Fibroblast of the conjunctiva (primary cell): ENCODE results near the gene PADI2.

Source experiments
- DNase-seq: peaks from one replicate; pipeline ENCODE4 v3.0.0-alpha.2; 2010; ENCODE audit warnings: low read depth

The PADI2 gene

DNA sequence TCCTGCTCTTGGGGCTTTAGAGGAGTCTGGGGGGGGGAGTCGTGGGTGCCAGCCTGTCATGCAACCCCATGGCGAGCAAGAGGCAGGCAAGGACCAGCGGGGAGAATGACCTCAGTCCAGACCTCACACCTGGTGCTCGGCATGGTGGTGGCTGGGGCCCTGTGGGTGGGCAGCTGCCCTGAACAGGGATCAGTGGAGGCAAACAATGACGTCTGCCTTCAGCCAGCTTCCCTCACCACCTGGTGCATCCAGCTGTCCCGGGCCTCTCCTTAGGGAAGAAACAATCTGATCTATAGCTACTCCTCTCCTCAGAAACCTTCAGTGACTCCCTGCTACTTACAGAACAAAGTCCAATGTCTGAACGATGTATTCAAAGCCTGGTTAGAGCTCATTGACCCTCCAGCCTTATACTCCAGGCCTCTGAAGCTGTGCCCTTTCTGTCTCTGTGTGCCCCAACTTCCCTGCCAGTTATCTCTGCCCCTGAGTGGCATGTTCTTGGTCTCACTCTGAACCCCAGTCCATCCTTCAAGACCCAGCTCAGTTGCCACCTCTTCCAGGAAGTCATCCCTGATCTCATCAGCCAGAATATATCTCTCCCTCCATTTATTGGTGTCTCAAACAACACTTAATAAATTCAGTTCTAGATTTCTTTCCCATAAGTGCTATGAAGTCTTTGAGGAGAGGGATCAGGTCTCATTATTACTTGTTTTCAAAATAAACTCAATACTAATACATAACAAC, 6.6 kb downstream of the PADI2 start:
- DNase-seq = no peak

DNA sequence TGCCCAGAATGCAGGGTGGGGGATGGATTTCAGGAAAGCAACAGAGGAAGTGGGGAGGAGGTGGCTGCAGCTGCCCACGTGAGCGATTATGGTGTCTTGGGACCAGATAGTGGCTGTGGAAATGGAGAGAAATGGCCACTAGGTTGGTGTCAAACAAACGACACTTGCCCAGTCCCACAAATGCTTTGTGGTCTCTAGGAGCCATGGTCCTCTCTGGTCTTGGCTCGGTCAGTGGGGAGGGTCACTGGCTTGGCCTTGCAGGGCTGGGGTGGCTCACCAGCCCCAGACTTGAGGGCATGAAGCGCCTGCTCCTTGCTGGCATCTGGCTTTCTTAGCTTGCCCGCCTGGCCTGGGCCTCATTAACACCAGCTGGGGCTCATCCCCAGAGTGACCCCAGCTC, 7.2 kb downstream of the PADI2 start:
- DNase-seq = no peak

DNA sequence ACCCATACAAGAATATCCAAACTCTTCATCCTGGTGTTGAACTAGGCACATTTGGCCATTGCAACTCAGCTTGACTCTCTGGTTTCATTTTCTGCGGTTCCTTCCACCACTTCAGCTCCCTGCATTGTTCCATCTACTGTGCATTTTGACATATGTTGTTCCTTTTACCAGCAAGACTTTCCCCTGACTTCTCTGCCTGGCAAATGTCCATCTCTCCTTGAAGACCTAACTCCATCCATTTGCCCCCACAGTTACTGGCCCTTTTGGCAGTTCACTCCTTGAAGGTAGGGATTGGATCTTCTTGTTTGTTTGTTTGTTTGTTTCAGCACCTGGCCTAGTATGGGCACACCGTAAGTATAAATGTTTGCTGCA, 8.7 kb downstream of the PADI2 start:
- DNase-seq = no peak

DNA sequence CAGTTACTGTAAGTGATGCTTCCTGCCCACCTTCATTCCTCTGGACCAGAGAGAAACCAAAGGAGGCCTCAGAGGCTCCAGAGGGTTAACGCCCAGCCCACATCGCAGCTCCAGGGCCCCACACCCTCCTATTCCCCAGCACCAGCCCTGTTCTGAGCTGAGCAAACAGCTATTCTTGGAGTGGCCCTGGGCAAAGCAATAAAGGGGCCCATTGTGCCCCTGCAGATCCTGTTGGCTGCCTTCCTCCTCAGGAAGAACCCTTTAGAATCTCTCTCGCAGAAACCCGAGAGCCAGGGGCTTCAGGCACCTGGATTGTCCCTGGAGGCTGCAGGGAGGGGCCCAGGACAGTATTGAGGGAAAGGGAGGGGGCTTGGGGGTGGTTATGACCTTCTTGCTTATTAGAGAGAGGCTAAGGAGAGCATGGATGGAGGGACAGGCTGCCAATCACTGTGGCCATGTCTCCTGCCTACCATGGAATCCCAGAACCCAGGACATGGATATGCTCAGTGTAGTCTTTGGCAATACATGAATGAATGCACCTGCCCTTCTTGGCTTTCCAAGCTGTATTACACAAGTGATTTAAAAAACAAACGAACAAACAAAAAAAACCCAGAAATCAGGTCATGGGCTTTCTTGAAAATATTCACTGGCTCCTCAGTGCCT, 9.2 kb downstream of the PADI2 start:
- DNase-seq = no peak

DNA sequence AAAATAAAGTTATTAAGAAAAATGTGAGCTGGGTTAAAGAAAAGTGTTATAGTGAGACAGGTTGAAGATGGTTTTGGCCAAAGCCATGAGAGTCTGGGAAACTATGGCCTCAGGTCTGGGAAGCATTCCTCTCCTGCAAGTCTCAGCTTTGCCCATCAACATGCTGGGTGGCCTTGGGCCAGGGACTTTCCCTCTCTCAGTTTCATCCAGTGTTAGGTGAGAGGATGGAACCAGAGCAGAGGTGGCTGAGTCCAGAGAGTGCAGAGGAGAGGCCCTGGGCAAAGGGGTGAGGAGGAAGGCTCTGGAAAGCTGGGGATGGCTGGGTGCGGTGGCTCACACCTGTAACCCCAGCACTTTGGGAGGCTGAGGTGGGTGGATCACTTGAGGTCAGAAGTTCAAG, 10.5 kb downstream of the PADI2 start:
- DNase-seq = no peak

GRCh38 chr1:17108360-17108759, 10.9 kb downstream of the PADI2 start:
- DNase-seq = no peak

DNA sequence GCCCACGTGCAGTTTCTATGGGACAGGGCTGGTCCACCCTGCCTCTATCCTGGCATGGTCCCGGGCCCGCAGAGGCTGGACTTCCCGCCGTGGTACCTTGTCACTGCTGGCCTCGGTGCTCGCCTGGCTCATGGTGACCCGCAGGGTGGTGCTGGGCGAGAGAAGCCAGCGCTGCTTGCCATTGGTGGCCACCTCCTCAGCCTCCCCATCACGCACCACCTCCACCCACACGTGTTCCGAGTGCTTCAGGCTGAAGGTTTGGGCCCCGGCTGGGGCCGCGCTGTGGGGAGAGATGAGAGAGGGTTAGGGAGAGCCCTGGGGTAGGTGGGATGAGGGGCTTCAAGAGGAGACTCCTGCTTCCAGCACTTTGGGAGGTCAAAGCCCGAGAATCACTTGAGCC, 14.5 kb downstream of the PADI2 start:
- no peak for DNase-seq

DNA sequence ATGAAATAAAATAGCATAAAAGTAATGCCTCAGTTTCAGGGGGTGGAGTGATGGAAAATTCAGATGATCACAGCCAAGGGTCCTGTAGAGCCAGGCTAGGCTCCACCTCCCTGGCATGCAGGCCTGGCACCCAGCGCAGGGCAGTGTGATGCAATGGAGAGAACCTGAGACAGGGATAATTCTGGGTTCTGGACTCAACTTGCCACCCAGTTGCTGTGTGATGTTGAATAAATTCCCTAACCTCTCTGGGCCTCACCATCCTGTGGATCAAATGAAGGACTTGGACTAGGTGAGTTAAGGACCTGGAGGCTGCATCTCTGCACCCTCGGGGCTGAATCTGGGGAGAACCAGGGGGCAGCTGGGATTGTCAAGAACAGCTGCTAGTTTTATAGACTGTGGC, 17.0 kb downstream of the PADI2 start:
- DNase-seq = no peak

DNA sequence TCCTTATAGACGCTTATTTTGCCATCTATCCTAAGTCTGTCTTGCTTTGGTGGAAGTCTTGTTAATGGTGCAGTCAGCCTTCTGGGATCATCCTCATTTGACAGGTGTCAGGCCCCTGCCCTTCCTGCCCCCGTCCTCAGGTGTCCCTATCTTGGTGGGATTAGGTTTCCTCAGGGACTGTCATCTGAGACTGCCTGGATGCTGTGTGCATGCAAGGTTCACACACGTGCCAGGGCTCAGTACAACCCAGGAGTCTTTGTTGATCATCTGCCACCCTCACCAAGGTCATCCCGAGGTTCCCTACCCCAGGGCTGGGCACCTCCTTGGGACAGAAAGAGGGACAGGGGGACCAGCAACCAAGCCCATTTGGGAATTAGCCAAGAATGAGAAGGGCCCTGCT, 18.0 kb downstream of the PADI2 start:
- DNase-seq = no peak

DNA sequence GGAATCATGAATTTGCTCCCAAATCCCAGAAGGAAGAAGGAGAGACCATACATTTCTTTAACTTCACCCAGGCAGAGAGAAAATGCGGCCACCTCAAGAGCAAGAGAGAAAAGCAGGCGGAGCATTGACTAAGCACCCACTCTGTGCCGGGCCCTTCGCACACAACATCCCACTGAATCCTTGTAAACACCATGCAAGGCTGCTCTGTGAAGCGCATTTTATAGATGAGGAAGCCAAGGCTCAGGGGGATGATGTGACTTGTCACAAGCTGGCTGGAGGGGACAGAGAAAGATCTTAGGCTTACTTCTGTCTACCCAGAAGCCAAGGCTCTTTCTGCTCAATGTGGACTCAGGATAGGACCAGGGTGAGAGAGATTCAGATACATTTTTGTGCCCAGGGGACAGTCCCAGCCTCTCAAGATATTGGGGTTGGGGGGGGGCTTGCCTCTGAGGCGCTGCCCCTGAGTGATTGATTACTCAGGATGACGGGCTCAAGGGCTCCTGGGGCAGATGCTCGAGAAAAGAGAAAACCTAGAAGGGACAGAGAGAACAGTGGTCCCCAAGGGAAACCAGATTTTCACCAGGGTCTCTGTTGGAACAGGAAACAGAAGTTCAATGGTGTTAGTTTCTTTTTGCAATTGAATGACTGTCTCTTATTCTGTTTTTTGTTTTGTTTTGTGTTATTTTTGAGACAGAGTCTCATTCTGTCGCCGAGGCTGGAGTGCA, 19.5 kb downstream of the PADI2 start:
- no peak for DNase-seq

DNA sequence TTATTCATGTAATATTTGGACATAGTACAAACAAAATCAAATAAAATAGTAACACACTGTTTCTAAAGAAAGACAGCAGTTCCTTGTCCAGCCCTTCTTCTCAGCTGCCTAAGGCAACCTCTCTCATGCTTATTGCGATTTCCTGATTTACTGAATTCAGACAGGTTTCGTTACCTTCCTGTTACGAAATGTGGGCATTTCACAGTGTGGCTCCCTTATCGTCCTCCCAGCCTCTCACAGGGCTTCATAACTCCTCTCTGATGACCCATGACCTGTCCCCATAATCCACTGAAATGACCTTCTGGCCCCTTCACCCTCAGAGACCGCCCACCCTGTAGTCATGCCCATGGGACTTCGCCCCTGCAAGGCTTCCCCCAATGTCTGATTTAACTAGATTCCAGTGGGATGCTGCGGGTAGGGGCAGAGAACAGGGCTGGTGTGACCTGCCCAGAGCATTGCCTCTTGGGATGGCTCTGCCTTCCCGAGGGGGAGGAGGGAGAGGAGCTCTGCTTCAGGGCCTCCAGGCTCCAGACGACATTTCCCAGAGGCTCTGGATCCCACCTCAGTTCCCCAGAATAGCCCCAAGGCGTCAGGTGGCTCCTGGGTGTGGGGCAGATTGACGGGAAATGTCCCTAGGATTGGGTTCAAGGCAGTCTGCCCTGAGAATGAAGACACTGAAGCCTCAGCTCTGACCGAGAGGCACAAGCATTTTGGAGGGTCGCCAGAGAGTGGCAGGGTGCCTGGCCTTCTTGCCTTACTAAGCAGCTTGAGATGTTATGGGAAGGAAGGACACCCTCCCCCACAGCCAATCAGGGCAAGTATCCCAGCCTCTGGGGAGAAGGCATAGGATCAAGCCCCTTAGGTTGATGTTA, 20.6 kb downstream of the PADI2 start:
- DNase-seq = no peak

DNA sequence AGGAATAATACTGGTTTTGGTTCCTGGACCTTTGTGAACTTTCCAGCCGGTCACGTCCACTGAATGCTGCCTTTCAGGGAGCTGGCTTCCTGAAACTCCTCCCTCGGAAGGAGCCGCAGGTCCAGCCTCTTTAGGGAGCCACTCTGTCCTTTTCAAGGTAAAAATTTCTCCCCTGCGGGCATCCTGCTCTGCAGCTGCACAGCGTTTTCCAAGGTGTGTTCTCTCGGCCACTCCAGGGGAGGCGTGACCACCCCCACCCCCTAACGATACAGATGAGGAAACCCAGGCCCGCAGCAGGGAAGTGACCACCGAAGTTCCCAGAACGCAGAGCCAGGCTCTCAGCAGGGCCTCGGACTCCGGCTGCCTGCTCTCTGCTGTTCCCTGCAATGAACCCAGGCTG, 21.5 kb downstream of the PADI2 start:
- no peak for DNase-seq

DNA sequence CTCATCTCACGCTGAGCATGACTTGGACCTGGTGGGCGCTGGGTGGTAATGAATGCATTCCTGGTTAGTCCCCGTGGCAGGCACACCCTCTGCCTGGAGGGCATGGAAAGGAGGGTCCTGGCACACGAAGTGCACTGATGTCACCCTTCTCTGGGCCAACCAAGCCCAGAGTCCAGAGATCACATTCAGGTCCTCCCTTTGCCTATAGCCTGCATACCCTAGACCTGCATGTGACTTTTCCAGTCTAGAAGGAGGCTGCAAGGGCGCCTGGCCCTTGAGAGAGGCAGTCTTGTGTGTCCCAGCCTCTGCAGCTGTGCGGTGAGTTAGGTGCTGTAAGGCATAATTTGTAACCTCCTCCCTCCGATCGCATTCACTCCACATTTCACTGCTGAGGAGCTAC, 22.1 kb downstream of the PADI2 start:
- no peak for DNase-seq

DNA sequence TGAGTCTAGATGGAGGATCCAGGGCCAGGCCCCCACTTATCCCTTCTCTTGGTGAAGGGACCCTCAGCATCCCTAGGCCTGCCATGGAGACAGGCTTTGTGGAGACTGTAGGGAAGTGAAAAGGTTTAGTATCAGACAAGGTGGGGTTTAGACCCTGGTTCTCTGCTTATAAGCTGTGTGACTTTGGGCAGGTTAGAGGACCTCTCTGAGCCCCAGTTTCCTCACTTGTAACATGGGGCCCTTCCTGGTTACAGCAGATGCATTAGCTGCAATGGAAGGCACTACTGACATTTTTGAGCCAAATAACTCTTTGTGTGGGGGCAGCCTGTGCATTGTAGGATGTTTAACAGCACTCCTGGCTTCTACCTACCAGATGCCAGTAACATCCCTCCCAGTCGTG, 22.7 kb downstream of the PADI2 start:
- DNase-seq = no peak

DNA sequence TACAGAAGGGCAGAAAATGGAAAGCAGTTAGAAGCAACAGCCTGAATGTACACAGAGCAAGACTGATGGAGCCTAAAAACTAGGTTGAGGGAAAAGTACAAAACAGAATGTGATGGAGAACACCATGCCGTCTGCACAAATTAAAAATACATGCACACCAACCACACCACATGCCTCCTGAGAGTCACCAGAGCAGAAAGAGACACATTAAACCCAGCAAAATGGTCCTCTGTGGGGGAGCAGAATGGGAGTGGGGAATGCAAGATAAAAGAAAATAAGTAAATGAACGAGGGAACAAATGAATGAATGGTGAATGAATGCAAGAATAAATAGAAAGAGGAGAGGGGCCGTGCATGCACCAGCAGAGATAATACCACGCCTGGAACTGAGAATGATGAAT, 24.1 kb downstream of the PADI2 start:
- no peak for DNase-seq

GRCh38 chr1:17094664-17095063, 24.6 kb downstream of the PADI2 start:
- DNase-seq = no peak

GRCh38 chr1:17093822-17094393, 25.3 kb downstream of the PADI2 start:
- no peak for DNase-seq

DNA sequence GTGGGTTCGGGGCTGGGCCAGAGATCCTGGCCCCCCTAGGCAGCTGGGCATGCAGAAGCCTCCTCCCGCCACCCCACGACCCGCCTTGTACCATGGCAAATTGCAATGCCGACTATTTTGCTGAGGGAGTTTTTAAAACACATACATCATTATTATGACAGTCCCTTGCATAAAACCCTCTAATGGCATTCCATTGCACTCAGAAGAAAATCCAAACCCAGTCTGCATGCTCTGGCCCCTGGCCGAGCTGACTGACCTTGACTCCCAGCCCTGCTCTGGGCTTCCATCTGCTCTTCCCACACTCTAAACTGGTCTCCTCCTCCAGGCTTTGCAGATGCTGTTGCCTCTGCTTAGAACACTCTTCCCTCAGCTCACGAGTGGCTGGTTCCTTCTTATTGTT, 28.0 kb downstream of the PADI2 start:
- no peak for DNase-seq

GRCh38 chr1:17089506-17089905, 29.7 kb downstream of the PADI2 start:
- DNase-seq = no peak

GRCh38 chr1:17086751-17087150, 32.5 kb downstream of the PADI2 start:
- DNase-seq = no peak

- DNase-seq = no peak
These were observed 34.5 kb downstream of the PADI2 start for GRCh38 chr1:17084787-17085186.

DNA sequence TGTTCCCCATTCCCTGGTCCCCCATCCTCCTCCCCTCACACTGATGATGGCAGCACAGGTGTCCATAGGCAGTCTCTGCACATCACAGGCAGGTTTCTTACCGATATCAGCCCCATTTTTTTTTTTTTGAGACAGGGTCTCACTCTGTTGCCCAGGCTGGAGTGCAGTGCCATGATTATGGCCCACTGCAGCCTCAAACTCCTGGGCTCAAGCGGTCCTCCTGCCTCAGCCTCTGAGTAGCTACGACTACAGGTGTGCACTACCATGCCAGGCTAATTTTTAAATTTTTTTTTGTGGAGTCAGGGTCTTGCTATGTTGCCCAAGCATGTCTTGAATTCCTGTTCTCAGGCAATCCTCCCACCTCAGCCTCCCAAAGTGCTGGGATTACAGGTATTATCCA, 36.5 kb downstream of the PADI2 start:
- DNase-seq = no peak
